MCF 10A (cell line): ENCODE data around the gene VPS16. TPM values are rescaled to one million over a fixed set of nuclear protein-coding genes. Genes with fewer than 3 reads are reported as not detected.

Experiments
- BruUV-seq: library from RNA; stranded (reverse); fragments of 400-500 nt; replicated peaks from 2 replicates; lab custom pipeline; 2021; lab: Mats Ljungman, UMichigan
- CTCF ChIA-PET: fragments of 300-600 bp; sonication (Branson Sonifier 250); formaldehyde crosslinking; extraction: SDS; loops from one replicate; lab custom pipeline; 2021; ENCODE audit warnings: antibody characterized with exemption, inconsistent platforms; lab: Yijun Ruan, JAX
- POLR2A ChIA-PET: fragments of 300-600, 350-650 bp; sonication (Branson Sonifier 250); formaldehyde crosslinking; extraction: SDS; loops from one replicate; lab custom pipeline; 2020; ENCODE audit warnings: antibody characterized with exemption, inconsistent platforms; lab: Yijun Ruan, JAX
- DNase-seq: peaks from one replicate; pipeline ENCODE4 v3.0.0-alpha.2; 2018; ENCODE audit not compliant: unreplicated experiment
- H3K27ac Mint-ChIP-seq: one replicate; pipeline ENCODE4 v1.8.0; 2022; ENCODE audit warnings: mild to moderate bottlenecking, low read depth, mixed read lengths; ENCODE audit not compliant: unreplicated experiment
- H3K27me3 Mint-ChIP-seq: one replicate; pipeline ENCODE4 v1.8.0; 2022; ENCODE audit warnings: mixed read lengths; ENCODE audit not compliant: insufficient read depth, unreplicated experiment
- H3K36me3 Mint-ChIP-seq: one replicate; pipeline ENCODE4 v1.8.0; 2022; ENCODE audit warnings: mild to moderate bottlenecking, moderate library complexity, mixed read lengths; ENCODE audit not compliant: insufficient read depth, unreplicated experiment
- H3K4me1 Mint-ChIP-seq: one replicate; pipeline ENCODE4 v1.8.0; 2022; ENCODE audit warnings: mixed read lengths; ENCODE audit not compliant: insufficient read depth, unreplicated experiment
- H3K4me3 Mint-ChIP-seq: one replicate; pipeline ENCODE4 v1.8.0; 2022; ENCODE audit warnings: mild to moderate bottlenecking, moderate library complexity, mixed read lengths; ENCODE audit not compliant: unreplicated experiment
- H3K9me3 Mint-ChIP-seq: one replicate; pipeline ENCODE4 v1.8.0; 2022; ENCODE audit warnings: mixed read lengths; ENCODE audit not compliant: unreplicated experiment
- CTCF ChIP-seq: fragments of 200-600 bp; IDR thresholded peaks from one replicate; pipeline ENCODE4 v1.8.0; 2022; ENCODE audit warnings: antibody characterized with exemption, mild to moderate bottlenecking; ENCODE audit not compliant: unreplicated experiment
- intact Hi-C: fragments of 100-400 bp; cut with micrococcal nuclease; formaldehyde crosslinking; loops from 2 replicates; pipeline ENCODE4 v1.14.1; 2022
- total RNA-seq: library from RNA; stranded (reverse); gene quantifications from 2 replicates; pipeline ENCODE4 v1.2.3, GENCODE V29; 2022

Gene VPS16
- total RNA-seq, 1 experiment from 2014 or later = 32.6 TPM

GRCh38 chr20:2797136-2797983 lies 43.2 kb upstream of the VPS16 start:
- ChIA-PET CTCF (interaction anchor here (0.6 to 0.9 kb wide), 2 partner anchors 44 to 146 kb away, joined by 3 read pairs; no protein-coding TSS in a partner anchor), POLR2A (no interaction called here)
- DNase-seq = no peak
- Mint-ChIP-seq H3K4me3 (no peak overlapping the region), H3K4me1 (peaks cover 5% of the 10 kb centered on the region), H3K9me3 (no peaks in the 10 kb centered on the region), H3K36me3 (no peaks in the 10 kb centered on the region), H3K27ac (no peak overlapping the region), H3K27me3 (peaks cover 64% of the 10 kb centered on the region)
- intact Hi-C loops = no loop called here
- no TSS peak for BruUV-seq
- TF ChIP-seq CTCF = no peak

- Mint-ChIP-seq H3K4me3 (no peak overlapping the region), H3K27ac (no peak overlapping the region), H3K27me3 (peaks cover 62% of the 10 kb centered on the region), H3K4me1 (peaks cover 5% of the 10 kb centered on the region), H3K9me3 (no peaks in the 10 kb centered on the region), H3K36me3 (no peaks in the 10 kb centered on the region)
- DNase-seq = no peak
- intact Hi-C loops = no loop called here
- CTCF ChIA-PET = no interaction called here
- POLR2A ChIA-PET = no interaction called here
- no peak for TF ChIP-seq CTCF
- no TSS peak for BruUV-seq
Measured at GRCh38 chr20:2798095-2798805, 42.3 kb upstream of the VPS16 start.

- no TSS peak for BruUV-seq
- H3K4me3 Mint-ChIP-seq = no peak overlapping the region
- no peaks in the 10 kb centered on the region for H3K36me3 Mint-ChIP-seq
- intact Hi-C loops = no loop called here
- H3K4me1 Mint-ChIP-seq = peaks cover 5% of the 10 kb centered on the region
- no peak overlapping the region for H3K27ac Mint-ChIP-seq
- ChIA-PET POLR2A (no interaction called here), CTCF (no interaction called here)
- DNase-seq = no peak
- H3K9me3 Mint-ChIP-seq = no peaks in the 10 kb centered on the region
- TF ChIP-seq CTCF = no peak
- H3K27me3 Mint-ChIP-seq = peaks cover 57% of the 10 kb centered on the region
Measured at GRCh38 chr20:2798814-2799213, 41.7 kb upstream of the VPS16 start.

- H3K27ac Mint-ChIP-seq = no peak overlapping the region
- BruUV-seq = no TSS peak
- DNase-seq = no peak
- TF ChIP-seq CTCF = no peak
- no peaks in the 10 kb centered on the region for H3K9me3 Mint-ChIP-seq
- CTCF ChIA-PET = no interaction called here
- H3K27me3 Mint-ChIP-seq = peaks cover 52% of the 10 kb centered on the region
- peaks cover 5% of the 10 kb centered on the region for H3K4me1 Mint-ChIP-seq
- no peaks in the 10 kb centered on the region for H3K36me3 Mint-ChIP-seq
- POLR2A ChIA-PET = no interaction called here
- intact Hi-C loops = no loop called here
- no peak overlapping the region for H3K4me3 Mint-ChIP-seq
Measured at GRCh38 chr20:2799271-2799670, 41.3 kb upstream of the VPS16 start.
